ENCODE measurements around the gene PLB1. TPM values are rescaled to one million over a fixed set of nuclear protein-coding genes. Genes with fewer than 3 reads are reported as not detected.

PLB1 gene
- total RNA-seq, 1 experiment from 2014 or later: 0.21 TPM

GRCh38 chr2:28628506-28628905 is 132.6 kb downstream of the PLB1 start:
- no peak for DNase-seq (ENCODE audit: low spot score)

GRCh38 chr2:28628987-28629386 is 133.1 kb downstream of the PLB1 start:
- DNase-seq (ENCODE audit: low spot score): no peak

- DNase-seq (ENCODE audit: low spot score): no peak
Observed at GRCh38 chr2:28629910-28630309, 134.1 kb downstream of the PLB1 start.

GRCh38 chr2:28630341-28630740 is 134.5 kb downstream of the PLB1 start:
- no peak for DNase-seq (ENCODE audit: low spot score)

- no peak for DNase-seq (ENCODE audit: low spot score)
Observed at GRCh38 chr2:28631514-28632206, 135.8 kb downstream of the PLB1 start.

GRCh38 chr2:28632791-28633190 is 136.9 kb downstream of the PLB1 start:
- no peak for DNase-seq (ENCODE audit: low spot score)

GRCh38 chr2:28633204-28633603 is 137.3 kb downstream of the PLB1 start:
- DNase-seq (ENCODE audit: low spot score): no peak

- DNase-seq (ENCODE audit: low spot score): no peak
Observed at GRCh38 chr2:28633746-28634145, 137.9 kb downstream of the PLB1 start.

GRCh38 chr2:28635191-28635611 is 139.3 kb downstream of the PLB1 start:
- DNase-seq (ENCODE audit: low spot score): no peak

- DNase-seq (ENCODE audit: low spot score): no peak
Observed at GRCh38 chr2:28636491-28636890, 140.6 kb downstream of the PLB1 start.

GRCh38 chr2:28637066-28638047 is 141.5 kb downstream of the PLB1 start:
- no peak for DNase-seq (ENCODE audit: low spot score)

- no peak for DNase-seq (ENCODE audit: low spot score)
Observed at GRCh38 chr2:28638102-28638501, 142.2 kb downstream of the PLB1 start.

GRCh38 chr2:28639092-28639691 is 143.3 kb downstream of the PLB1 start:
- no peak for DNase-seq (ENCODE audit: low spot score)

GRCh38 chr2:28639836-28640235 is 144.0 kb downstream of the PLB1 start:
- peak; percentile 33 for DNase-seq (ENCODE audit: low spot score)

GRCh38 chr2:28640260-28640907 is 144.5 kb downstream of the PLB1 start:
- DNase-seq (ENCODE audit: low spot score): no peak

- DNase-seq (ENCODE audit: low spot score): no peak
Observed at GRCh38 chr2:28640908-28641300, 145.0 kb downstream of the PLB1 start.

- no peak for DNase-seq (ENCODE audit: low spot score)
Observed at GRCh38 chr2:28642796-28643195, 146.9 kb downstream of the PLB1 start.

GRCh38 chr2:28643327-28643726 is 147.5 kb downstream of the PLB1 start:
- DNase-seq (ENCODE audit: low spot score): no peak

GRCh38 chr2:28643911-28644334 is 148.1 kb downstream of the PLB1 start:
- peak; percentile 58 for DNase-seq (ENCODE audit: low spot score)

GRCh38 chr2:28644760-28645159 is 148.9 kb downstream of the PLB1 start:
- peak; percentile 64 for DNase-seq (ENCODE audit: low spot score)

- no peak for DNase-seq (ENCODE audit: low spot score)
Observed at GRCh38 chr2:28645553-28645952, 149.7 kb downstream of the PLB1 start.

GRCh38 chr2:28647682-28648081 is 151.8 kb downstream of the PLB1 start:
- DNase-seq (ENCODE audit: low spot score): no peak

Measured in H4 (cell line).